Neural progenitor cell (in vitro differentiated cells): ENCODE measurements around the gene RFX7. TPM values are rescaled to one million over a fixed set of nuclear protein-coding genes. Genes with fewer than 3 reads are reported as not detected.

Experiments used
- DNase-seq: peaks from one replicate; pipeline ENCODE4 v3.0.0-alpha.2; 2016; ENCODE audit warnings: low spot score
- H2AFZ ChIP-seq: fragments of 200-600 bp; sonication (generic); replicated peaks from 2 replicates; pipeline ENCODE4 v1.6.1; 2016; ENCODE audit warnings: antibody characterized with exemption
- H3F3A ChIP-seq: fragments of 200-600 bp; sonication (generic); 2 replicates; pipeline ENCODE4 v1.6.1; 2016; ENCODE audit warnings: antibody characterized with exemption, low read depth
- H3K27ac ChIP-seq: fragments of 200-600 bp; sonication (generic); 2 replicates; pipeline ENCODE4 v1.5.1; 2016; ENCODE audit warnings: mild to moderate bottlenecking
- H3K27me3 ChIP-seq: fragments of 200-600 bp; sonication (generic); 2 replicates; pipeline ENCODE4 v1.6.1; 2016; ENCODE audit warnings: mild to moderate bottlenecking, moderate library complexity
- H3K36me3 ChIP-seq: fragments of 200-600 bp; sonication (generic); 2 replicates; pipeline ENCODE4 v1.5.1; 2016
- H3K4me1 ChIP-seq: fragments of 200-600 bp; sonication (generic); 2 replicates; pipeline ENCODE4 v1.6.1; 2016; ENCODE audit warnings: mixed run types
- H3K4me2 ChIP-seq: fragments of 200-600 bp; sonication (generic); 2 replicates; pipeline ENCODE4 v1.6.1; 2016
- H3K4me3 ChIP-seq: fragments of 200-600 bp; sonication (generic); 2 replicates; pipeline ENCODE4 v1.5.1; 2016
- H3K79me2 ChIP-seq: fragments of 200-600 bp; sonication (generic); 2 replicates; pipeline ENCODE4 v1.6.1; 2016; ENCODE audit warnings: low read depth
- H3K9ac ChIP-seq: fragments of 200-600 bp; sonication (generic); 2 replicates; pipeline ENCODE4 v1.6.1; 2016
- H3K9me3 ChIP-seq: fragments of 200-600 bp; sonication (generic); 2 replicates; pipeline ENCODE4 v1.5.1; 2016; ENCODE audit warnings: low read depth
- H4K20me1 ChIP-seq: fragments of 200-600 bp; sonication (generic); 2 replicates; pipeline ENCODE4 v1.6.1; 2016; ENCODE audit warnings: low read depth
- H3K27ac Mint-ChIP-seq: 3 replicates; pipeline ENCODE4 v1.8.0; 2021; ENCODE audit warnings: mixed read lengths
- H3K27me3 Mint-ChIP-seq: 2 replicates; pipeline ENCODE4 v1.8.0; 2022; ENCODE audit warnings: low read depth, mild to moderate bottlenecking, inconsistent platforms, moderate library complexity, mixed read lengths; ENCODE audit not compliant: insufficient read depth
- H3K36me3 Mint-ChIP-seq: 3 replicates; pipeline ENCODE4 v1.8.0; 2021; ENCODE audit warnings: mixed read lengths
- H3K4me1 Mint-ChIP-seq: 3 replicates; pipeline ENCODE4 v1.8.0; 2021; ENCODE audit warnings: mixed read lengths
- H3K4me3 Mint-ChIP-seq: 3 replicates; pipeline ENCODE4 v1.8.0; 2021; ENCODE audit warnings: mild to moderate bottlenecking, moderate library complexity, mixed read lengths
- H3K9me3 Mint-ChIP-seq: 3 replicates; pipeline ENCODE4 v1.8.0; 2020; ENCODE audit warnings: mixed read lengths
- EZH2 ChIP-seq: fragments of 200-600 bp; sonication (generic); IDR thresholded peaks from 2 replicates; pipeline ENCODE4 v1.6.1; 2017; ENCODE audit warnings: antibody characterized with exemption, mild to moderate bottlenecking, moderate library complexity
- EZH2phosphoT487 ChIP-seq: fragments of 200-600 bp; sonication (generic); IDR thresholded peaks from 2 replicates; pipeline ENCODE4 v1.6.1; 2017; ENCODE audit warnings: antibody characterized with exemption
- total RNA-seq: library from RNA; depleted of rRNA; stranded (reverse); fragments of >200 nt; gene quantifications from 2 replicates; pipeline ENCODE4 v1.2.3, GENCODE V29; 2015; ENCODE audit warnings: low replicate concordance
- TF ChIP-seq, protein P1 (sequence below): fragments of 200-600 bp; sonication (generic); IDR thresholded peaks from 2 replicates; pipeline ENCODE4 v1.5.1; 2017; ENCODE audit warnings: antibody characterized with exemption, mild to moderate bottlenecking

Gene RFX7
- total RNA-seq, 1 donor from 2014 or later = 24.1 TPM

GRCh38 chr15:56053046-56053400, 190.7 kb downstream of the RFX7 start:
- no peaks in the 10 kb centered on the region for H3K4me1 ChIP-seq
- H3K27me3 ChIP-seq = no peaks in the 10 kb centered on the region
- Mint-ChIP-seq H3K36me3 (no peaks in the 10 kb centered on the region), H3K4me3 (no peak overlapping the region), H3K9me3 (no peaks in the 10 kb centered on the region), H3K27ac (no peak overlapping the region), H3K4me1 (peaks cover 6% of the 10 kb centered on the region), H3K27me3 (no peaks in the 10 kb centered on the region)
- no peaks in the 10 kb centered on the region for H3F3A ChIP-seq
- no peak for DNase-seq
- no peak overlapping the region for H3K4me2 ChIP-seq
- no peak overlapping the region for H3K4me3 ChIP-seq
- no peak overlapping the region for H3K27ac ChIP-seq
- H3K36me3 ChIP-seq = no peaks in the 10 kb centered on the region
- H3K79me2 ChIP-seq = no peaks in the 10 kb centered on the region
- H3K9ac ChIP-seq = no peak overlapping the region
- no peaks in the 10 kb centered on the region for H4K20me1 ChIP-seq
- no peaks in the 10 kb centered on the region for H3K9me3 ChIP-seq
- no peak overlapping the region for H2AFZ ChIP-seq
- TF ChIP-seq EZH2 (no peak), EZH2phosphoT487 (no peak)
- TF ChIP-seq, protein P1, sequence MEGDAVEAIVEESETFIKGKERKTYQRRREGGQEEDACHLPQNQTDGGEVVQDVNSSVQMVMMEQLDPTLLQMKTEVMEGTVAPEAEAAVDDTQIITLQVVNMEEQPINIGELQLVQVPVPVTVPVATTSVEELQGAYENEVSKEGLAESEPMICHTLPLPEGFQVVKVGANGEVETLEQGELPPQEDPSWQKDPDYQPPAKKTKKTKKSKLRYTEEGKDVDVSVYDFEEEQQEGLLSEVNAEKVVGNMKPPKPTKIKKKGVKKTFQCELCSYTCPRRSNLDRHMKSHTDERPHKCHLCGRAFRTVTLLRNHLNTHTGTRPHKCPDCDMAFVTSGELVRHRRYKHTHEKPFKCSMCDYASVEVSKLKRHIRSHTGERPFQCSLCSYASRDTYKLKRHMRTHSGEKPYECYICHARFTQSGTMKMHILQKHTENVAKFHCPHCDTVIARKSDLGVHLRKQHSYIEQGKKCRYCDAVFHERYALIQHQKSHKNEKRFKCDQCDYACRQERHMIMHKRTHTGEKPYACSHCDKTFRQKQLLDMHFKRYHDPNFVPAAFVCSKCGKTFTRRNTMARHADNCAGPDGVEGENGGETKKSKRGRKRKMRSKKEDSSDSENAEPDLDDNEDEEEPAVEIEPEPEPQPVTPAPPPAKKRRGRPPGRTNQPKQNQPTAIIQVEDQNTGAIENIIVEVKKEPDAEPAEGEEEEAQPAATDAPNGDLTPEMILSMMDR = no peak

- no peak overlapping the region for H3K27ac Mint-ChIP-seq
- Histone ChIP-seq H3F3A (no peaks in the 10 kb centered on the region), H4K20me1 (no peaks in the 10 kb centered on the region), H3K4me2 (no peak overlapping the region), H3K4me3 (no peak overlapping the region), H3K27me3 (no peaks in the 10 kb centered on the region), H2AFZ (peak overlapping the region; percentile 56), H3K36me3 (no peaks in the 10 kb centered on the region), H3K4me1 (no peaks in the 10 kb centered on the region), H3K79me2 (no peaks in the 10 kb centered on the region), H3K27ac (no peak overlapping the region), H3K9ac (no peak overlapping the region), H3K9me3 (no peaks in the 10 kb centered on the region)
- H3K36me3 Mint-ChIP-seq = no peaks in the 10 kb centered on the region
- no peaks in the 10 kb centered on the region for H3K27me3 Mint-ChIP-seq
- H3K4me1 Mint-ChIP-seq = peaks cover 6% of the 10 kb centered on the region
- no peak overlapping the region for H3K4me3 Mint-ChIP-seq
- no peak for TF ChIP-seq EZH2
- TF ChIP-seq, protein P1 = peak; percentile 73
- no peak for TF ChIP-seq EZH2phosphoT487
- H3K9me3 Mint-ChIP-seq = no peaks in the 10 kb centered on the region
- peak; percentile 50 for DNase-seq
These were observed 191.2 kb downstream of the RFX7 start for GRCh38 chr15:56052395-56053045.

DNA sequence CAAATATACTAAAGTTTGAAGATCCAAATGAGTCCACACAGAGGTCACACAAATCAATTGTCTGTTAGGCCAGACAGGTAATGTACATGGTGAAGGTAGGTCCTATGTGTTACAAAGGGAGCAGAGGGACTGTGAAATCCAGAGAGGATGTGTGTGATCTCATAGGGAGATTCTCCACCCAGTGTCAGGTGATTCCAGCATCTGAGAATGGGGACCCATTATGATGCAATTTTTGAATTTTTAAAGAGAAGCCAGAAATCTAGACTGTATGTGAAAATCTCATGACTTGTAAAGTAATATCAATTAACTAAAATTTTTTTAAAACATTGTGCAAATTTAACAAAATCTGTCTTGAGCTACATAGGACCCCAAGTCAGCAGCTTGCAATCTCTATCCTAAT, 192.0 kb downstream of the RFX7 start:
- Mint-ChIP-seq H3K27ac (no peak overlapping the region), H3K36me3 (no peaks in the 10 kb centered on the region), H3K9me3 (no peaks in the 10 kb centered on the region), H3K27me3 (no peaks in the 10 kb centered on the region), H3K4me3 (no peak overlapping the region), H3K4me1 (peaks cover 6% of the 10 kb centered on the region)
- H3K79me2 ChIP-seq = no peaks in the 10 kb centered on the region
- H3K4me3 ChIP-seq = no peak overlapping the region
- no peak overlapping the region for H3K9ac ChIP-seq
- no peaks in the 10 kb centered on the region for H3K36me3 ChIP-seq
- no peaks in the 10 kb centered on the region for H3K27me3 ChIP-seq
- H3K4me2 ChIP-seq = no peak overlapping the region
- TF ChIP-seq EZH2 = no peak
- TF ChIP-seq, protein P1 = no peak
- TF ChIP-seq EZH2phosphoT487 = no peak
- H3K27ac ChIP-seq = no peak overlapping the region
- peak overlapping the region; percentile 34 for H2AFZ ChIP-seq
- no peaks in the 10 kb centered on the region for H4K20me1 ChIP-seq
- no peaks in the 10 kb centered on the region for H3K4me1 ChIP-seq
- no peaks in the 10 kb centered on the region for H3F3A ChIP-seq
- no peaks in the 10 kb centered on the region for H3K9me3 ChIP-seq
- DNase-seq = no peak
